Measurements from ENCODE around the gene ABCC1. TPM values are rescaled to one million over a fixed set of nuclear protein-coding genes. Genes with fewer than 3 reads are reported as not detected.
A peak's percentile ranks its signal among the peaks of the same experiment; 100 is the strongest.

Gene ABCC1
- total and polyA plus RNA-seq, 3 donors from 2014 or later = 54.7 to 90.6 (median 88.0) TPM

- TF ChIP-seq POLR2A (IDR thresholded peaks at IDR 0.05) (no peak), CTCF (IDR thresholded peaks at IDR 0.05) (no peak)
- Histone ChIP-seq H3K9me3 (no peaks in the 10 kb centered on the region), H3K27ac (no peak overlapping the region), H3K4me1 (peaks cover 16% of the 10 kb centered on the region), H3K36me3 (ENCODE audit: low read depth, missing control alignments) (no peaks in the 10 kb centered on the region), H3K4me3 (no peak overlapping the region), H3K27me3 (no peaks in the 10 kb centered on the region)
- no peak for DNase-seq
- intact Hi-C loops (cut with DNase I; ENCODE audit: low total_unique reads) = no loop called here
- WGBS, 2 donors = 85 to 87% methylated on average over 17 to 19 of the region's 19 CpGs
Observed at GRCh38 chr16:16028311-16028999, 79.0 kb downstream of the ABCC1 start.

- intact Hi-C loops (cut with DNase I; ENCODE audit: low total_unique reads) = no loop called here
- Histone ChIP-seq H3K36me3 (ENCODE audit: low read depth, missing control alignments) (no peaks in the 10 kb centered on the region), H3K27me3 (no peaks in the 10 kb centered on the region), H3K27ac (no peak overlapping the region), H3K9me3 (no peaks in the 10 kb centered on the region), H3K4me1 (peaks cover 16% of the 10 kb centered on the region), H3K4me3 (no peak overlapping the region)
- no peak for TF ChIP-seq POLR2A (IDR thresholded peaks at IDR 0.05)
- no peak for TF ChIP-seq CTCF (IDR thresholded peaks at IDR 0.05)
- WGBS, 2 donors = 73% methylated on average over 5 of the region's 5 CpGs
- DNase-seq = no peak
Observed at GRCh38 chr16:16029431-16030011, 80.1 kb downstream of the ABCC1 start.

GRCh38 chr16:16030449-16030848 lies 81.0 kb downstream of the ABCC1 start:
- intact Hi-C loops (cut with DNase I; ENCODE audit: low total_unique reads) = no loop called here
- H3K36me3 ChIP-seq (ENCODE audit: low read depth, missing control alignments) = no peaks in the 10 kb centered on the region
- no peaks in the 10 kb centered on the region for H3K27me3 ChIP-seq
- TF ChIP-seq CTCF (IDR thresholded peaks at IDR 0.05) (no peak), POLR2A (IDR thresholded peaks at IDR 0.05) (no peak)
- H3K4me1 ChIP-seq = peaks cover 16% of the 10 kb centered on the region
- H3K27ac ChIP-seq = peak overlapping the region in 1 of 2 donors; percentile 41
- H3K4me3 ChIP-seq = no peak overlapping the region
- DNase-seq = no peak
- no peaks in the 10 kb centered on the region for H3K9me3 ChIP-seq
- 72 to 78% methylated on average over 8 of the region's 8 CpGs for WGBS, 2 donors

- peaks cover 10% of the 10 kb centered on the region for H3K4me1 ChIP-seq
- no peaks in the 10 kb centered on the region for H3K36me3 ChIP-seq (ENCODE audit: low read depth, missing control alignments)
- H3K27ac ChIP-seq = peak overlapping the region in 1 of 2 donors; percentile 41
- no peaks in the 10 kb centered on the region for H3K27me3 ChIP-seq
- intact Hi-C loops (cut with DNase I; ENCODE audit: low total_unique reads) = no loop called here
- no peak overlapping the region for H3K4me3 ChIP-seq
- no peaks in the 10 kb centered on the region for H3K9me3 ChIP-seq
- TF ChIP-seq POLR2A (IDR thresholded peaks at IDR 0.05) (no peak), CTCF (IDR thresholded peaks at IDR 0.05) (no peak)
- 93 to 97% methylated on average over 6 of the region's 6 CpGs for WGBS, 2 donors
- DNase-seq = no peak
Observed at GRCh38 chr16:16031401-16031800, 82.0 kb downstream of the ABCC1 start.
